GM12875 (cell line): ENCODE results near the gene C11orf86.

Experiments used
- H3K4me3 ChIP-seq: one replicate; pipeline ENCODE4 v1.5.1; 2011; ENCODE audit warnings: low read depth, low read length, control low read depth
- TF ChIP-seq, protein P1 (sequence below): IDR thresholded peaks from 2 replicates; pipeline ENCODE4 v1.5.1; 2011; ENCODE audit warnings: low read depth, mild to moderate bottlenecking, control low read depth, inconsistent platforms, low read length, moderate library complexity, borderline replicate concordance; ENCODE audit not compliant: insufficient read depth

C11orf86 gene

DNA sequence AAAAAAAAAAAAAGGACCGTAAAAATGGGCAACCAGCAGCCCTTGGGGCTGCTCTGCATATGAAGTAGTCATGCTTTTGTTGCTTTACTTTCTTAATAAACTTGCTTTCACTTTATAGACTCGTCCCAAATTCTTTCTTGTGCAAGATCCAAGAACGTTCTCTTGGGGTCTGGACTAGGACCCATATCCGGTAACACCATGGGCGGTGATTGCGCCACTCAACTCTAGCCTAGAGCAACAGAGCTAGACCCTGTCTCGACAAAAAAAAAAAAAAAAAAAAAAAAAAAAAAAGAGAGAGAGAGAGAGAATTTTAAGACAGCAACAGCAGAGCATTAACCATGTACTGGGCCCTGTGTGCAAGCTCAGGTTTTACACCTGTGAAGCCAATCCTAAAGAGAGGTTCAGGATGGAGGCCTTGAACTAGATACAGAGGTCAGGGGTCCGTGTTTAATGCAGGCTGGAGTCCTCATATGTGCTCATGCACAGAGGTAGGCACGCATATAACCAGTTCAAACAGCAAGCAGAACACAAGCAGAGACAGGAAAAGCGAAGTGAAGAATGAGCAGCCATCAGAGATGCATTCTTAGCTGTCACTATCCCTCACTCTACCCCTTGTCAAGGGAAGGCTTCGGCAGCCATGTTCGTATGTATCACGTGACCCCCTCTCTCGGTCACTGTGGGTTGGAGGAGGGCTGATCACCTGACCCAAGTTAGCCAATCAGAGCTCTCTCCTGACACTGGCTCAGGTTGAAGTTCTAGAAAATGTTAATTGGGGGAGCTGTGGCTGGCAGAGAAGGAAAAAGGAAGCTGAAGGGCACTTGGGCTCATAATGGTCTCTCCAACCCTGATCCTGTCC, 31.2 kb downstream of the C11orf86 start:
- TF ChIP-seq, protein P1, sequence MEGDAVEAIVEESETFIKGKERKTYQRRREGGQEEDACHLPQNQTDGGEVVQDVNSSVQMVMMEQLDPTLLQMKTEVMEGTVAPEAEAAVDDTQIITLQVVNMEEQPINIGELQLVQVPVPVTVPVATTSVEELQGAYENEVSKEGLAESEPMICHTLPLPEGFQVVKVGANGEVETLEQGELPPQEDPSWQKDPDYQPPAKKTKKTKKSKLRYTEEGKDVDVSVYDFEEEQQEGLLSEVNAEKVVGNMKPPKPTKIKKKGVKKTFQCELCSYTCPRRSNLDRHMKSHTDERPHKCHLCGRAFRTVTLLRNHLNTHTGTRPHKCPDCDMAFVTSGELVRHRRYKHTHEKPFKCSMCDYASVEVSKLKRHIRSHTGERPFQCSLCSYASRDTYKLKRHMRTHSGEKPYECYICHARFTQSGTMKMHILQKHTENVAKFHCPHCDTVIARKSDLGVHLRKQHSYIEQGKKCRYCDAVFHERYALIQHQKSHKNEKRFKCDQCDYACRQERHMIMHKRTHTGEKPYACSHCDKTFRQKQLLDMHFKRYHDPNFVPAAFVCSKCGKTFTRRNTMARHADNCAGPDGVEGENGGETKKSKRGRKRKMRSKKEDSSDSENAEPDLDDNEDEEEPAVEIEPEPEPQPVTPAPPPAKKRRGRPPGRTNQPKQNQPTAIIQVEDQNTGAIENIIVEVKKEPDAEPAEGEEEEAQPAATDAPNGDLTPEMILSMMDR = no peak
- H3K4me3 ChIP-seq = no peak overlapping the region

DNA sequence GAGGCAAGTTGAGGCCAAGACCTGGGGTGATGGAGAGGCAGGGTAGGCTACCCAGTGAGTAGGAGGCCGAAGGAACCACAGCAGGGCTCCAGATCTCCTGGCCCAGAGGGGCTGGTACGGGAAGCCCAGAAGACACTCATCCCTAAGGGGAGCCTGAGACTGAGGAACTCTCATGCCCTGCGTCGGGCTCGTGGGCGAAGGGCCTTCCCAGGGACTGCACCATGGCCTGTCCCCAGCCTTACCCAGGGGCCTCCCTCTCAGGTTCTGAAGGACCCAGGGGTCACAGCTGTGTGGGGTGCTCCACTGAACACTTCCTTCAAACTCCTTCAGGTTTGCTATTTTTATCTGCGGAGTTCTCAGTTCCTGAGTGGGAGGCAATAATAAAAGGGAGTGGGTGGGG, 32.0 kb downstream of the C11orf86 start:
- H3K4me3 ChIP-seq = no peak overlapping the region
- TF ChIP-seq, protein P1 = no peak

DNA sequence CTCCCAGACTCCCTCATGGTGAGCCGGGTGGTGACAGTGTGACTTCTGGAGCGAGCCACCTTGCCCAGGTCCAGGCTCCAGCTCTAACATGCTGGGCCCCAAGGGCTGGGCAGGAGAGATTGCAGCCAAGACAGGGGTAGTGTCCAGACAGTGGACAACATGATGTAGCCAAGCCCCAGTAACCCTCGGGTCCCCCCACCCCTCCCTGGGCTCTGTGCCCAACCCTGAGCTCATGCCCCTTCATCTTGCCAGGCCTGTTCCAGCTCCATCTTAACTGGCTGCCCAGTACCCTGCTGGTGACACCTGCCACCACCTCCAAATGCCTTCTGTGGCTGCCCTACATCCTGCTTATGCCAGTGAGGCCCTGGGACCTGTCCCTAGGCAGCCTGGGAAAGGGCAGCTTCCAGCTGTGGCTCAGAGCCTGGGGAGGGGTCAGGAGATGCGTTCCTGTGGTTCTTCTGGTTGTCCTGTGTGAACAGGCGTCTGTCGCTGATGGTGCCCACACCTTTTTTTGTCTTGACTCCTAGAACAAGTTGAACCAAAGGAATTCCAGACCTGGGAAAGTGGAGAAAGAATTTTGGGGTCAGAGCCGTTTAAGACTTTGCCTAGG, 35.3 kb downstream of the C11orf86 start:
- TF ChIP-seq, protein P1 = no peak
- H3K4me3 ChIP-seq = no peak overlapping the region

DNA sequence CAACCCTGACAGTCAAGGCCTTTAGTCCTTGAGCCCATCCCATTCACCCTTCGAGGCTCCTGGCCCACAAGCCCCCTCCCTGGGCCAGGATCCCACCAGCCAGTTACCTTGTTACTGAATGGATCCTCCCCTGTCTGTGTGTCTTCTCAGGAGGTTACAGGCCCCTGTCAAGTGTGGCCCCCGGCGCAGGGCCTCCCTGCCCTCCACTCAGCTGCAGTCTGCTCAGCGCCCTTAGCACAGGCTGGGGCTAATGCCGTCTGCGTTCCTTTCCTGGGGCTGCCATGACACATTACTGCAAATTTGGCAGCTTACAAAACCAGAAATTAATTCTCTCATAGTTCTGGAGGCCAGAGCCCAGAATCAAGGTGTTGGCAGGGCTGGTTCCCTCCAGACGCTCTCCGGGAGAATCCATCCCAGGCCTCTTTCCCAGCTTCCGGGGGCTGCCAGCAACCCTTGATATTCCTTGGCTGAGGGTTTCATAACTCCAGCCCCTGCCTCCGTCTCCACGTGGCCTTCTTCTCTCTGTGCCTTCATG, 38.5 kb downstream of the C11orf86 start:
- no peak overlapping the region for H3K4me3 ChIP-seq
- TF ChIP-seq, protein P1 = no peak

DNA sequence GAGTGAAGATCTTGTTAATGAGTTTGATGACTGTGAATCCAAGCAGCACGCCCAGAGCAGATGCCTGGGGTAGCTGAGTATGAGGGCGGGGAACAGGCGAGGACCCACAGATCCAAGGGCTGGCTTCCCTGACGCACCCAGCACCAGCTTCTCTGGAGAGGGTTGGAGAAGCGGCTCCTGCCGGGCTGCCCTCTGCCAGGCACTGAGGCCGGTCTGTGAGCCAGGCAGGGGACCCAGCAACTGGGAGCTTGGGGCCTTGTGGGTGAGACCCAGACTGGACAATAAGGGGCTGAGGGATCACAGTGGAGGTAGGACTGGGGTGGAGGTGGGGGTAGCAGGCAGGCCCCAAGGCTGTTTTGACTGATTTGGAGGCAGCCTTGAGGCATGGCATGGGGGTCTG, 39.2 kb downstream of the C11orf86 start:
- no peak overlapping the region for H3K4me3 ChIP-seq
- TF ChIP-seq, protein P1 = no peak

DNA sequence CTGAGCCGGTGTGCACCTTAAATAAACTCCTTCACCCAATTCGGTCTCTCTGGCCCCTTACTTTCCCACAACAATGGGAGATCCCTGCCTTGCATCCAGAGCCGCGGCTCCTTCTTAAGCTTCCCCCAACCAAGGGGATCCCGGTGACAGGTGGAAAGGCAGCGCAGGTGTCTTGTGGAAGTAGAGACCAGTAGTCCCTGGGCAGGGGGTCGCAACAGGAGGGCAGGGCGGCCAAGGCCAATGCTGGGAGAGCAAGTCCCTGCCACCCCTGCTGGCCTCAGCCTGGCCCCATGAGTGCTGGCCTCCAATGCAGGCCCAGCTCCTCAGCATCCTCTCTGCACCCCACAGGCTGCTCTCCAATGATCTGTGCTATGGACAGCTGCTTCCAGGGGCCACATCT, 39.9 kb downstream of the C11orf86 start:
- TF ChIP-seq, protein P1 = no peak
- H3K4me3 ChIP-seq = no peak overlapping the region
